ENCODE measurements around the gene LUC7L. TPM values are rescaled to one million over a fixed set of nuclear protein-coding genes. Genes with fewer than 3 reads are reported as not detected.
"Not testable (repeated sequence)": the region's sequence is repeated elsewhere in the genome, so short reads cannot be mapped to it uniquely, and the experiment has no call there.

LUC7L gene
- total and polyA plus RNA-seq, 8 donors = 55.5 to 173 (median 147) TPM

DNA sequence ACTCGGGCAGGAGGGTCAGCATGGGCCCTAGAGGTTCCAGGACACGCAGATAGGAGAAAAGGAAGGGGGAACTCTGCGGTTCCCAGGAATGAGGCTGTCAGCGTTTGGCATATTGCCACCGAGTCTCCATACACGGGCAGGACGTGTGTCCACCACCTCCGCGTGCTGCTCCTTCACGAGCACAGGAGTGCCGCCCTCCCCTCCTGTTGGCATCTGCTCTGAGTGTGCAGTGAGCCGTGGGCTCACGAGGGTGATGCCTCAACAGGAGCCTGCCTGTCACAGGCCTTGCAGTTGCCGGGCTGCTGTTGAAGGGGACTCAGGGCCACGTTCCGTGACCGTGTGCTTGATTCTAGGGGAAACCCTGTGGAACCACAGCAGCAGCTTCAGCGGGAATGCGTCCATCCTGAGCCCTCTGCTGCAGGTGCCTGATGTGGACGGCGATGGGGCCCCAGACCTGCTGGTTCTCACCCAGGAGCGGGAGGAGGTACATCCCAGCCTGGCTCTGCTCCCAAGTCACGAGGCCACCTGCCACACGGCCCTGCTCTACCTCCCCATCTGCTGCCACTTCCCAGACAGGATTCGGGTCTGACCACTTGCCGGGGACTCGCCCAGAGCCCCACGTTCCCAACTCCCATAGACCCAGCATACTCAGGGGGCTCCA, 31.9 kb upstream of the LUC7L start:
- ATAC-seq (no peak), DNase-seq (no peak)
- Histone ChIP-seq H3K4me1 (no peaks in the 10 kb centered on the region), H3K27me3 (no peaks in the 10 kb centered on the region), H3K9me3 (no peaks in the 10 kb centered on the region), H3K27ac (no peak overlapping the region), H3K4me3 (no peak overlapping the region), H3K36me3 (peaks cover 0 to 67% of the 10 kb centered on the region in 2 donors)
- intact Hi-C loops (cut with DNase I) = no loop called here
- TF ChIP-seq, protein P1, sequence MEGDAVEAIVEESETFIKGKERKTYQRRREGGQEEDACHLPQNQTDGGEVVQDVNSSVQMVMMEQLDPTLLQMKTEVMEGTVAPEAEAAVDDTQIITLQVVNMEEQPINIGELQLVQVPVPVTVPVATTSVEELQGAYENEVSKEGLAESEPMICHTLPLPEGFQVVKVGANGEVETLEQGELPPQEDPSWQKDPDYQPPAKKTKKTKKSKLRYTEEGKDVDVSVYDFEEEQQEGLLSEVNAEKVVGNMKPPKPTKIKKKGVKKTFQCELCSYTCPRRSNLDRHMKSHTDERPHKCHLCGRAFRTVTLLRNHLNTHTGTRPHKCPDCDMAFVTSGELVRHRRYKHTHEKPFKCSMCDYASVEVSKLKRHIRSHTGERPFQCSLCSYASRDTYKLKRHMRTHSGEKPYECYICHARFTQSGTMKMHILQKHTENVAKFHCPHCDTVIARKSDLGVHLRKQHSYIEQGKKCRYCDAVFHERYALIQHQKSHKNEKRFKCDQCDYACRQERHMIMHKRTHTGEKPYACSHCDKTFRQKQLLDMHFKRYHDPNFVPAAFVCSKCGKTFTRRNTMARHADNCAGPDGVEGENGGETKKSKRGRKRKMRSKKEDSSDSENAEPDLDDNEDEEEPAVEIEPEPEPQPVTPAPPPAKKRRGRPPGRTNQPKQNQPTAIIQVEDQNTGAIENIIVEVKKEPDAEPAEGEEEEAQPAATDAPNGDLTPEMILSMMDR (IDR thresholded peaks at IDR 0.05) = no peak

DNA sequence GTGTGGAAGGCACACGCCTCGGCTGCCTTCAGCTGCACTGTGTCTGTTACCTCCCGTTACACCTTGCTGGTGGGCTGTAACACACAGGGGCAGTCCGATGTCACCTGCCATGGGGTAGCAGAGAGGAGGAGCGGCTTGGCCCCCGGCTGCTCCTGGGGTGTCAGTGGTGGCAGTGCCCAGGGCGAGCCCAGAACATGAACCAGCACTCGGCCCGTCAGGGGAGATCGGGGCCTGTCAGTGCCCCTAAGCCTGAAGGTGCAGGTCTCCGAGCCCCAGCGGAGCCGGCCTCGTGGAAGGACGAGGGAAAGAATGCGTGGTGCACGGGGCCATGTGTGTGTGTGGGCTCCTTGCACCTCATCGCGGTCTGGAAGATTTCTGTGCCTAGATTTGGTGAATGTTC, 31.1 kb upstream of the LUC7L start:
- no peak overlapping the region for H3K4me3 ChIP-seq
- DNase-seq = no peak
- no peak overlapping the region for H3K27ac ChIP-seq
- H3K4me1 ChIP-seq = no peaks in the 10 kb centered on the region
- H3K27me3 ChIP-seq = no peaks in the 10 kb centered on the region
- H3K36me3 ChIP-seq = peaks cover 0 to 73% of the 10 kb centered on the region in 2 donors
- no peaks in the 10 kb centered on the region for H3K9me3 ChIP-seq
- ATAC-seq = no peak
- intact Hi-C loops (cut with DNase I) = no loop called here
- TF ChIP-seq, protein P1 (IDR thresholded peaks at IDR 0.05) = no peak

DNA sequence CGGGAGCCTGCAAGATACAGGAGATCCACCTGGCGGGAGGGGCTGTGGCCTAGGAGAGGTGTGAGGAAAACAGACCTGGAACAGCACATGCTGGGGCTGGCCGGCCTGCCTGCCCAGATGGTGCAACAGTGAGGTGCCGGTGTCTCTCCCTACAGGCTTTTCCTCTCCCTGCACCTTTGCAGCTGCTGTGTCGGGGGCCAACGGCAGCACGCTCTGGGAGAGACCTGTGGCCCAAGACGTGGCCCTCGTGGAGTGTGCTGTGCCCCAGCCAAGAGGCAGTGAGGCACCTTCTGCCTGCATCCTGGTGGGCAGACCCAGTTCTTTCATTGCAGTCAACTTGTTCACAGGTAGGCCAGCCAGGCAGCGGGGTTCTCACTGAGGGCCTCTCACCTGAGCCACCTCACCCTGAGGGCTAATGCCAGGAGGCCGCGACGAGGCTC, 30.6 kb upstream of the LUC7L start:
- Histone ChIP-seq H3K27ac (no peak overlapping the region), H3K4me3 (no peak overlapping the region), H3K4me1 (no peaks in the 10 kb centered on the region), H3K27me3 (no peaks in the 10 kb centered on the region), H3K36me3 (peaks cover 0 to 73% of the 10 kb centered on the region in 2 donors), H3K9me3 (no peaks in the 10 kb centered on the region)
- no peak for ATAC-seq
- TF ChIP-seq, protein P1 (IDR thresholded peaks at IDR 0.05) = no peak
- no peak for DNase-seq
- intact Hi-C loops (cut with DNase I) = no loop called here

DNA sequence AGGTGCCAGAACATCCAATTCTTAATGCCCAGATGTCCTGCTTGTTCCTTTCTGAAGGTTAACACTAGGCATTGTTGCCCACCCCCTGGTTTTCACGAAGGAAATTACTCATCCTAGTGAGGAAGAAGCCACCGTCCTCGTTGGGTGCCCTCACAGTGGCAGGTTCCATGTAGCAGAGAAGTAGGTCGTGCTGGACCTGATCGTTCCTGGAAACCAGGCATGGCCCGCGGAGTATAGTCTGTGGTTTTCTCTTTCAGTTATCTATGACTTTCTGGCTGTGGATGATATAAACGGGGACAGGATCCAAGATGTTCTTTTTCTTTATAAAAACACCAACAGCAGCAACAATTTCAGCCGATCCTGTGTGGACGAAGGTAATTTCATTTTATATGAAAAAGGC, 30.0 kb upstream of the LUC7L start:
- Histone ChIP-seq H3K27me3 (no peaks in the 10 kb centered on the region), H3K4me3 (no peak overlapping the region), H3K4me1 (no peaks in the 10 kb centered on the region), H3K9me3 (no peaks in the 10 kb centered on the region), H3K27ac (no peak overlapping the region), H3K36me3 (peaks cover 0 to 73% of the 10 kb centered on the region in 2 donors)
- TF ChIP-seq, protein P1 (IDR thresholded peaks at IDR 0.05) = no peak
- no peak for DNase-seq
- intact Hi-C loops (cut with DNase I) = no loop called here
- ATAC-seq = no peak

DNA sequence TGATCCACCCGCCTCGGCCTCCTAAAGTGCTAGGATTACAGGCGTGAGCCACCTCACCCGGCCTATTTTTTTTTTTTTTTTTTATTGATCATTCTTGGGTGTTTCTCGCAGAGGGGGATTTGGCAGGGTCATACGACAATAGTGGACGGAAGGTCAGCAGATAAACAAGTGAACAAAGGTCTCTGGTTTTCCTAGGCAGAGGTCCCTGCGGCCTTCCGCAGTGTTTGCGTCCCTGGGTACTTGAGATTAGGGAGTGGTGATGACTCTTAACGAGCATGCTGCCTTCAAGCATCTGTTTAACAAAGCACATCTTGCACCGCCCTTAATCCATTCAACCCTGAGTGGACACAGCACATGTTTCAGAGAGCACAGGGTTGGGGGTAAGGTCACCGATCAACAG, 28.8 kb upstream of the LUC7L start:
- H3K27ac ChIP-seq; H3K4me3 ChIP-seq; intact Hi-C loops (cut with DNase I); H3K4me1 ChIP-seq; H3K9me3 ChIP-seq; ATAC-seq; H3K27me3 ChIP-seq; DNase-seq: not testable (repeated sequence)
- H3K36me3 ChIP-seq = peaks cover 0 to 64% of the 10 kb centered on the region in 2 donors

DNA sequence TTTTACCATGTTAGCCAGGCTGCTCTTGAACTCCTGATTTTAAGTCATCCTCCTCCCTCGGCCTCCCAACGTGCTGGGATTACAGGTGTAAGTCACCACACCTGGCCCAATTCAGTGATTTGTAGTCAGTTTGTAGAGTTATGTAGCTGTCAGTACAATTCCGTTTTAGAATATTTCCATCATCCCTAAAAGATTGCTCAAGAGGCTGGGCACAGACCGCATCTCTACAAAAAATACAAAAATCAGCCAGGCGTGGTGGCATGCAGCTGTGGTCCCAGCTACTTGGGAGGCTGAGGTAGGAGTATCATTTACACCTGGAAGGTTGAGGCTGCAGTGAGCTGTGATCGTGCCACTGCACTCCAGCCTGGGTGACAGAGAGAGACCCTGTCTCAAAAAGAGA, 25.9 kb upstream of the LUC7L start:
- DNase-seq = peak in 1 of 4 donors; percentile 4
- Histone ChIP-seq H3K27ac (no peak overlapping the region), H3K9me3 (no peaks in the 10 kb centered on the region), H3K4me1 (peaks cover 0 to 17% of the 10 kb centered on the region in 2 donors), H3K4me3 (no peak overlapping the region), H3K36me3 (peaks cover 0 to 39% of the 10 kb centered on the region in 2 donors), H3K27me3 (no peaks in the 10 kb centered on the region)
- ATAC-seq = no peak
- intact Hi-C loops (cut with DNase I) = no loop called here
- TF ChIP-seq, protein P1 (IDR thresholded peaks at IDR 0.05) = no peak

All from left lung (tissue), 10 donors.